NCI-H1105 (cell line): Measurements from ENCODE around the gene GRIK3.
A peak's percentile ranks its signal among the peaks of the same experiment; 100 is the strongest.

Experiments used
- DNase-seq: peaks from one replicate; lab custom pipeline; 2025; lab: John Stamatoyannopoulos, UW

Gene GRIK3

DNA sequence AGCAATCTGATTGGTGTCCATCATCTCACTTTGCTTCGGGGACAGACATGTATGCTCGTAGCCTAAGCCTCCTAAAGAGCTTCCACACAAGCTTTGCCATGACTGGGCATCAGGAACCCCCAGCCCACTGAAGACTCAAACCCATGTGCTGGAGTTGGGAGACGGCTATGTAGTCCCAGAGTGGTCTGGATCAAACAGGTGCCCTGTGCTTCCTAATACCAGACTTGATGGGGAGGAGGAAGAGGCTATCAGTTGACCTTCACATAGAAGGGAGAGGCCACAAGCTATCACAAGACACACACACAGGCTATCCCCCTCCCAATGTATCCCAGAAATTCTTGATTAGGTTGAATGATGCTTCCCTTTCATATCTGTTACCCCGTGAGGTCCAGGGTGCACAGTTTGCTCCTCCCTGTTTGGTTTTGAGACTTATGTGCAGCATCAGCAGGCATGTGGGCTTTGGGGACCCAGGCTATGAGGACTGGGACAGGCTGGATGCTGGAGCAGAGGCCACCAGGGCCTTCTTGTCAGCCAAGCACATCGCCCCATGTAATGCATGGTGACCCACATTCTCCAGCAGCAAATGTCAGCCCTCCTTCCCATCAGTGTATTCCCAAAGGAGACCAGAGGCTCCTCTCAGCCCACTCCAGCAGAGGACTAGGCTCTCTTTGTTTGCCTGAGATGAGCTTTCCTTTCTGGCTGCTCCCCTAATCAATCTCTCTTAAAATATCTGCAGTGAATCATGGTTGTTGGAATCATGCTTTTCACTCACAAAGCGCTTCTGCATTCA, 159.8 kb downstream of the GRIK3 start:
- DNase-seq: no peak

DNA sequence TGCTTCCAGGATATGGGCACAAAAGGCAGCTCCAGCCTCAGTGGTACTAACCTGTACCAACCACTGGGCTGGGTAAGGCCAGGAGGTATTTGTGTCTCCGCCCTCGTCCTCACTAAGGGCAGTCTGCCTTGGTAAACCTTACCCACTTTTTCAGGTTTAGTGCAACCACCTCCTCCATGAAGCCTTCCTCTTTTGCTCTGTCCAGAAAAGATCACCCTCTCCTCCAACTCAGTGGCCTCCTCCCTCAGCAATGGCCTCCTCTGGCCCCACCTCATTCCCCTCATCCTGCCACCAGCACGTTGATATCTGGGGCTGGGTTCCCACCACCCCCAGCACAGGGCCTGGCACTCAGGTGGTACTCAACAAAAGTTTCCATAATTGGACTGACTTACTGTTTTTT, 161.5 kb downstream of the GRIK3 start:
- DNase-seq: no peak

DNA sequence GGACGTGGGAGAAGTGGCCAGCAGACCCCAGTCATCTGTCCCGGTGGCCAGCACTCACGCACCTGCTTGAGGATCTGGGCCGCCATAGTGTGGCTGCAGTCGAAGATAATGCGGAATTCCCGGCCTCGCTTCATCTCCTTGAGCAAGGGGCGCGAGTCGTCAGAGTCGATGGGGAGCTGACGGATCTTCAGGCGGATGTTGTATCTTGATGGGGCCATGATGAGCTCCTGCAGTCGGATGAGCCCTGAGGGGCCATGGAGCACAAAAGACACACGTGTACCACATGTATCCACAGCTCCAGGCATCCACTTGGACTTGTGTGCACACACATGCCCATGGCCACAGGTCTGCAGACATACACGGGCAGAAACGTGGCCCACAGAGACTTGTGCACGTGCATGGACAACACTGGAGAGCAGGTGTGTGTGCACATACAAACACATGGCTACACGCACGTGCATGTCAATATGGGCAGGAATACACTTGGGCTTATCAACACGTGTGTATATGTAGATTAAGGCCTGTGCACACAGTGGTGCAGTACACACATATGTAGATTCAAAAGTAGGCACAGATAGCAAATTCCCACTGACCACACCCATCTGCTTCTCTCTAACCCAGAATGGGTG, 162.1 kb downstream of the GRIK3 start:
- no peak for DNase-seq

DNA sequence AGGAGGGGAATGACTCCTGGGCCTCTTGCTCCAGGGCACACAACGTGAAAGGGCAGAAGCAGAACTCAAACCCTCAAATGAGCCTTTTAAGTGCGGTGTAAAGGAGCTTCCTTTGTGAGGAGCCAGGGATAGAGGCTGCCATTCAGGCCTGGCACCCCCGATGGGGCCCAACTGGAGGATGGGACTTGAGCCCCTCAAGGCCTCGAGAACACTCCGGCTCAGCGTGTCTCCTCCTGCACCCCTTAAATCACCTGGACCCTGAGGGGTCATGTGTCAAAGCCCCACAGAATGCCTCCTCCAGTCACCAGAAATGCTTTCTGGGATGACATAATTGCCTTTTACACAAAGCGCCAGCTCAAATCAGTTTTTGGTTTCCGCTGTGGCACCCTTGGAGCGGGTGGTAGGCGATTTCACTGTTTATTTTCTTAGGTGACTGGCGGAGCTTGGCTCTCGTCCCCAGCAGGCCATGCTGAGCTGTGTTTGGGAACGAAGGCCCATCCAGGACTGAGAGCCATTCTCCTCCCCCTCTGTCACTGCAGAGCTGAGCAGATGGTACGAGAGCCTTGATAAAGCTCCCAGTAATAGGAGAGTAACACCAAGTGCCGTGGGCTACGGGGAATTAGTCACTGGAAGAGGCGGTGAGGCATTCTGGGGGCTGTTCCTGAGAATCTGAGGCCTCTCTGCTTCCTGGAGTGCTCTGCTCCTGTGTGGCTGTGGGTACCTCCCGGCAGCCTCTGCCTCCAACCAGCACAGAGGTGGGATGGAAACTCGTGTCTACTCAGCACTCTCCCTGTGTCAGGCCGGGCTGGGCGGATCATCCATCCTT, 163.0 kb downstream of the GRIK3 start:
- DNase-seq: no peak

DNA sequence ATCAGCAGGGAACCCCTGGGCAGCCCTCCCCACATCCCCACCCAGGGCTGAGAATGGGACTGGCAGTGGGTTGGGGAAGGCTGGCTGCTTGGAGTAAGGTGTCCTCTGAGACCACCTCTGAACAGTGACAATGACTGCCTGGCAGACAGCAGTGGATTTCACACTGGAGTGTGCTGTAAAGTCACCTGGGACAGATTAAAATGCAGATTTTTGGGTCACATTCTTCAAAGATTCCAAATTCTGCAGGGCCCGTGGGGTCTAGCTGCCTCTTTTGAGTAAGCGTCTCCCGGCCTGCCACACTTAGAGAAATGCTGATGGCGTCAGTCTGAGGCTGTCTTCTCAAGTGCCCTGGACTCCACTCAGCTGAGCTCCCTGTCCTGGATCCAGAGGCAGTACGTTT, 164.5 kb downstream of the GRIK3 start:
- DNase-seq: no peak

DNA sequence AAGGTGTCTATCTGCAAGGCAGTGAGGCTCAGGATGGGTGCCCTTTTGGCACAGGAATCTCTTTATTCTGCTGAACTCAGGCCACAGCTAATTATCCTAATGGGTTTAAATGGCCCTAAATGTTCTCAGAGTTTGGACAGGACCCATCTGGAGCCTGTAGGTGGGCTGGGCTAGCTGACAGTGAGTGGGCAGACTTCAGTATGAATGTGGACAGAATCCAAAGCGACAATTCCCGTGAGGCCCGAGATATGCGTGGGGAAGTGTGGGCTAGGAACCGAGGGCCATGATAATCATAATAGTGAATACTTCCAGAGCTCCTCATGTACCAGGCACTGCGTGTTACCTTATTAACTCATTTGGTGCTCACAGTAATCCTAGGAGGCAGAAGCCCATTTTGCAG, 165.3 kb downstream of the GRIK3 start:
- DNase-seq: no peak

DNA sequence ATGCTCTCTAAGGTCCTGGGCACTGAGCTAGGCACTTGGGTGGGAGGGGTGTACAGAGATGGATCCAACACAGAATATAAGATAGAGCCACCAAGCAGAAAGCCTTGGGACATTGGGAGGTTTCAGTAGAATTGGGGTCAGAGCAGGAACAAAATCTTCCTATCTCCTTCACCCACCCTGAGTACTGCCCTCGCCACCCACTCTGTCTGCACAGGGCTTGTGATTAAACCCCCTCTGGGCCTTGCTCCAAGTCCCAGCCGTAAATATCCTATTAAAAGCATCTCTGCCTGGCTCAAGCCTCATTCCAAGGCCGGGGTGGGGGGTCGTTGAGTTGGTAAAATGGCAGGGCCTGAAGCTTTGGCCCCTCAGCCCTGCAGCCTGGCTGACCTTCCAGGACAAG, 166.7 kb downstream of the GRIK3 start:
- no peak for DNase-seq

DNA sequence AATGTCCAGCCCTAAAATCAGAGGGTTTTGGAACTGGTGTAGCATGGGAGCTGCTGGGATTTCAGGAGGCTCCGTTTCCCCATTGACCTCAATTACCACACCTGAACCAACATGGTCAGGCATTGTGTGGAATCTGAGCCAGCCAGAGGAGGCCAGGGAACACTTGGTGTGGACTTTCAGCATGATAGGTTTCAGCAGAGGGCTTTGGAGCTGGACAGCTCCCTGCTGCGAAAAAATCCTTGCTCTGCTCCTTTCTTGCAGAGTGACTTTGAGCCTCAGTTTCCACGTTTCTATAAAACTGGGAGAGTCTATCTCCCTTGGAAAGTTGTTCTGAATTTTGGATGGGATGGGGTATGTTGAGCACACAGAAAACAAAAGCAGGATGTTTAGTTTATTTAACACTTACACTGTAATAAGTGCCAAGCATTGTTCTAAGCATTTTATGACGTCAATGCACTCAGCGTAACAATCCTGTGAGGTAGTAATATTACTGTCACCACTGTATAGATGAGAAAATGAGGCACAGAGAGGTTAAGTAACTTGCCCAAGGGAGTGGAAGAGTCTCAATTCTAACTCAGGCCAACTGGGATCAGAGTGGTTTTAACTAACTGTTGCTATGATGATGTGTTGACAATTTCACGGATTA, 168.0 kb downstream of the GRIK3 start:
- DNase-seq: no peak

DNA sequence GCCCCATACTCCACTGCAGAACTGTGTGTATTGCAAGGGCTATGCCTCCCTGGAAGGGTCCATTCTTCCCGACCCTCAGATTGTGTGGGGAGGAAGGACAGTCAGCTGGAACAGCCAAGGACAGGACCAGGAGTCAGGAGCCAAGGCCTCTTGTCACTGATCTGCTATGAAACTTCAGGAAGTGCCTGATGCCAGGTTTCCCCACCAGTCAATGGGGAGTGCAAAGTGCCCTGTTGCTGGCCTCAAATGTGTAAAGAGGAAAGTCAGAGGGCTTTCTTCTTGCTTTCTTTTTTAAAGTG, 168.8 kb downstream of the GRIK3 start:
- no peak for DNase-seq

DNA sequence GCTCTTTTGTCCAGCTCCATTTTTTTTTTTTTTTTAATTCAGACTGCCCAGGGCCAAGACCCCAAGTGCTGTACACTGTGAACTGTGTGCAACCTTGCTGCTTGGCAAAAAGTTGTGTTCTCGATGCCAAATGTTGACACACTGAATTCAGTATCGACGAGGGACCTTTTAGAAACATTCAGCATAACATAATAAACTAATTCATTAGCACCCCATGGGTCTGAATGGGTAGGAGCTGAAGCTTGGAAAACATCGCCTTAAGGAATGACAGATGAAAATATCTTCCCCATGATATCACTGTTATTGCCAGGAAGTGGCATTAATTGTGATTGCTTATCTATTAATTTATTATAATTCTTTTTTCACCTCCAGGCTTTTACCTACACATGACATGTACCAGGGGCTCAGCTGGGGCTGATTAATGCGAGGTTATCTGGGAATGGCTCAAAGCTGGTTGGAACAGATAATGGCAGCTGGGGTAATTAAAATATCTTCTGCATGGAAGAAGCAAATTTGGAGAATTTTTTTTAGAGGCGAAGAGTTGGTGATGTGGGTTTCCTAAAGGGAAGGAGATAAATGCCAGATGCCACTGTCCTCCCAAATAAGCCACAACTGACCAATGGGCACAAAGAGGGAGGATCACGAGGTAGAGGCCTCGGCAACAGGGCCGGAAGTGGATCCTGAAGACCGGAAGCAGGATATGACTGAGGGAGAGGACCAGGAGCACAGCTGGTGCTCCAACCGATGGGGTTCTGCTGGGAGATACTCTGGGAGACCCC, 169.3 kb downstream of the GRIK3 start:
- no peak for DNase-seq

DNA sequence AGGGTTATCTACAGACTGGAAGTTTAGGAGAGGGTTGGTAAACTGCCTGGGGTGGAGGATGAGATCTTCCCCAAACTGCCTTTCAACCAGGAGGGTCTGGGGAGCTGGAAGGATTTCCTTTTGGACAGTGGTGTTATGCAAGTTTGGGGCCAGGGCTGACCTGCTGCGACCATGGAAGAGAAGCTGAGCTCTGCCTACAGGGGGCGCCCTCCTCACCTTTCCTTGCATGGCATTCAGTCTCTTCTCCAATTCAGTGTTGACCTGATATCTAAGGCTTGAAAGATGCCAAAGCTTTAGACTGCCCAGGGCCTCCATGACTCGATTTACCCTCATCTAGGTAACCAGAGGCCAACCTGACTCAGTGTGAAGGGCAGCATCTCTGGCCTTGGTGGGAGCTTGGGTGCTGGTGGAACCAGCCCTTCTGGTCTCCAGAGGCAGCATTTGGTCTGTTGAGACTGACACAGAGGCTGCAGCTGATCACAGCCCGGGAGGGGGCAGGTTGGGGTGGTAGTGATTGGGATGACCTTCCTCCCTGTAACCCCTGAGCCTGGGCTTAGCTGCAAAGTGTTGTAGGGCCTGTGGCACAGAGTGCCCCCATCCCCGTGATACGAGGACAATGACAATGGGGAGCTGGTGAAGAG, 170.0 kb downstream of the GRIK3 start:
- DNase-seq: peak; percentile 17

DNA sequence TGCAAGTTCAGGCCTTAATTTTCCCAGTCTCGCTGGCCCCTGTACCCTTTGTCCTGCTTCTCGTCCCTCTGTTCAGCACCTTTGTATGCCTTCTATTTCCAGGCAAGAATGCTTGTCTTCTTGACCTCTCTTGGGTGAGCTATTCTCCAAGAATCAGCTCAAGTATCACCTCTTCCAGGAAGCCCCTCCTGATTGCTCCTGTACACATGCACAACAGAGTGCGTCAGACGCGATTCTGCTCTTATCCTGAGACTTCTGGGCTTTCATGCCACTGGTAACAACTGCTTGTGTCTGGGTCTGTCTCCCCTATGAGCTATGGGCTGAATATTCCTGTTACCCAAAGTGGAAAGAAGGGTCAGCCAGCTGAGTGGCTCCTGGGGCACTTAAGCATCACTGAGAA, 170.8 kb downstream of the GRIK3 start:
- no peak for DNase-seq

DNA sequence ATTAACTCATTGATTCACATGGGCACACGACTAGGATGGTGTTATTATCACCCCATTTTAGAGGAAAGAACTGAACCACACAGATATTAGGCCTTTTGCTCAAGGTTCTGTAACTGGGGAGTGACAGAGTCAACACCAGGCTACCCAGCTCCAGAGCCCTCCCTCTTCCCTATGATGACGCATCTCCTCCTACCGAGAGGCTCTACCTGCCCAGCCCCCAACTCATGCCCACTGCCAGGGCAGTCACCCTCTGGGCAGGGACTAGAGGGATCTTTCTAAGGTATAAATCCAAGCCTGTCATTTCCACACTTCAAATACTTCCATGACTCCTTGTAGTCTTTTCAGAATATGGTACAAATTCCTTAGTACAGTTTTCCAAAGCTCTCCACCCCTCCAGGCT, 171.3 kb downstream of the GRIK3 start:
- no peak for DNase-seq

DNA sequence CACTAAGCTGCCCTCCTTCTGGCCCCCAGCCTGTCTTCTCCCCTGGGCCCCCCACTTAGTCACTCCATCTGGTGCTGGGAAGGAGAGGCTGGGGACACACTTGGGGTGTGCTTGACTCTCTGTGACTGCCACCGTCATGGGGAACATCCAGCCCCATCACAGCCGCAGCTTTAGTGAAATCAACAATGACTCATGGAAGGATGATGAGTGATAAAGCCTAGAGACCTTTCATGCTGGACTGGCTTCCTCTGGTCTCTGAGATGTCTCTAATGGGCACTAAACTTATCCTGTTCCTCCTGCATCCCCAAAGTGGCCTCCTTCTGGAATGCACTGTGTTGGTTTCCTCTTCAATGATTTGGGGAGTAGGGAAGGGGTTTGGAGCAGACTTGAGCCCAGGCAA, 172.9 kb downstream of the GRIK3 start:
- no peak for DNase-seq

DNA sequence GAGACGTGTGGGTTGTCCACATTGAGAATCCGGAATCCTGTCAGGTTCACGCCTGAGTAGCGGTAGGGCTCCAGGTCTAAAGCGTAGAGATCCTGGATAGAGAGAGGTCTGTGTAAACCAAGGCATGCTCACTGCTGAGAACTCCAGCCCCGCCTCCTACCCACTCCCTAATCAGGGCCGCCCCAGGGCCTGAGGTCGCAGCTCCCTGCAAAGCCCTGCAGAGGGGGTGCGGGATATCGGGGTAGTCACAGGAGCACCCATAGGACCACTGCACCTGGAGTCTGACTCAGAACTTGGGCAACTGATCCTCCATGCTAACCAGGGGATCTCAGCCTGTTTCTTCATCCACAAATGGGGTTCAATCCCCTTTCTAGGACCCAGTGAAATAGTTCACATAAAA, 174.4 kb downstream of the GRIK3 start:
- DNase-seq: no peak

DNA sequence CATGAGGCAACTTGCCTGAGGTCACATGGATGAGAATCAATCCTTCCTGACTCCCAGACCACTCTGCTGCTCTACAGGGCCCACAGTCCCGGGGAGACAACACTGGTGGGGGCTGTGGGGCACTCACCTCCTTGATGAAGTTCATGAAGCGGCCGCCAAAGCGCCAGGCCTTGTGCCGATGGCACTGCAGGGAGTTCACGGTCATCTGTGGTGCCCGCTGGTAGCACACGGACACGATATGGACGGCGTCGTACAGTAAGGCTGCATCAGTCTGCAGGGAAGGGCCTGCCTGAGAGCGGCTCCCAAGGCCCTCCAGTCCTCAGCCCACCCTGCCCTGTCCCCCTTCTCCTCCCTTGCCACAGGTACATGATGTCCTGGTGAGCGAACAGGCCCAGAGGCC, 175.3 kb downstream of the GRIK3 start:
- no peak for DNase-seq

DNA sequence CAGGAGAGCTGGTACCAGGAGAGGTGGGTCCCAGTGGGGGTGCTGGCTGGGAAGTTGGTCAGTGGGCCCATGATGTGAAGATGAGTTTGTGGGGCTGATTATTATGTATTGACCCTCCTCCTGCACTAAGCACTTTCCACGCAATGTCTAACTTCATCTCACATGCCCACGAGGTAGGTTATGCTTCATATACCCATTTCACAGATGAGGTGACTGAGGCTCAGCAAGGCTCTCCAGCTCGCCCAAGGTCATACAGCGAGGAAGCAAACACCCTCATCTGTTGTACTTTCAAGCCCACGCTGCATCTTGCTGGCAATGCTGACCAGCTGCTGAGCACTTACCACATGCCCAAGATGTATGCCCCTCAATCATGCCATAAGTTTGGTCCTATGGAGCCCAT, 175.8 kb downstream of the GRIK3 start:
- DNase-seq: no peak

DNA sequence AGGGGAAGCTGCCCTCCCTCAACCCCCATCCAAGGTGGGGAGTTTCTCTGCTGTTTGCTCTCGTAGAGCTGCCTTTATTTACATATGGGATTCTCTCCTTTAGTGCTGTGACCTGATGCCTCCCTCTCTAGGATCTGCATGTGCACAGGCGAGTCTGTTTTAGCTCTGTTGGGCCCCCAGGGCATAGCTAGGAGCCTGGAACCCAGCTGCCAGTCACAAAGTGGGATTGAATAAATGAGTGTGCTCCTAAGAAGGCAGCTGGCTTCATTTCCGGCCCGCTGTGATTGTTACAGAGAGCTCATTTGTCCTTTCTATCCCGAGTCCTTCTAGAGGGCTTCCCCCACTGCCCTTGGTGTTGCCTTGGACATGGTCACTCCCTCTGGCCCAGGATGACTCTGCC, 176.6 kb downstream of the GRIK3 start:
- no peak for DNase-seq

DNA sequence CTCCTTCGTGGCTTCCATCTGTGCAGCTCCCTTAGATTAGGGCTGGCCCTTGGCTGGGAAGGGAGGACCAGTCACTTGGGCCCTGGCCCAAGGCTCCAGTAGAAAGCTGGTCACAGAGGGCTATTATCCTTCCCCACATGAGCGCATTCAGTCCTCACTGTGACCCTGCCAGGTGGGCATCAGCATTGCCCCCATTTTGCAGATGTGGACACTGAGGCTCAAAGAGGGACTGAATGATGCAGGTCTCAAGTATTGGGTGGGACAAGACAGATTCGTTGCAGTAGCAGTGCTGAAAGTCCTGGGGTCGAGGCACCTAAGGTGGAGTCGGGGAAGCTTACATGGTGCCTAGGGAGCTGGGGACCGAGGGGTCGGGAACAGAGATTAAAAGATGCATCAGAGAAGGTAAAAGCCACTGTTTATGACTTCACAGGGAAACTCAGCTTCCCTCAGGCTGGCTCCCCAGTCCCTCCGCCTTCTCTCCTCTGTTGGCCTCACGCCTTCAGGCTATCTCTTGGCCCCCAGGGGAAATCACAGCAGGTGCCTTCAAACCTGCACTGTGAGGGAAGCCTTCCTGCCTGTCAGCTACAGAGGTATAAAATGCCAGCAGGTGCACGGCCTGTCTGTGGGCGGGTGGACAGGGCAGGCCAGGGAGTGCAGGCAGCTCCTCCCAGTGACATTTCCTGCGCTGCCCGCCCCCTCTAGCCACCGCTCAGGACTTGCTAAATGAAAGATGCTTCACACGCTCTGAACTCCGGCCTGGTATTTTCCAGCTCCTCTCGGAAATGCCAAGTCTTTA, 178.4 kb downstream of the GRIK3 start:
- no peak for DNase-seq

DNA sequence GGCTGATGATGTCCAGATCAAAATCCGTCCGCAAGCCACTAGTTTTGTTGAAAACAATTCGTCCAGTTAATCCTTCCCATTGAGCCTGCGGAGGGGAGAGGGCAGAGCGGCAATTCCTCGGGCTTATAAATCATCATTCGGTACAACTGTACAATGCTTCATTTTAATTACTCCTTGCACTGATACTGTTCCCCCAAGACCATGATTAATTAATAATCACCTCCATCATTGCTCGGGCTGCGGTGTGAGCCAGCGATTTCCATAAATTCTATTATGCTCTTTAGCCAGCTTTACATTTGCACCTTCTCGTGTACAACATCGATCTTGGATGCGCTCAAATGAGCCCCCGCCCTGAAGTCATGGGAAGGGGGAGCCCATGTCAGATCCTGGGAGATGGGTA, 180.7 kb downstream of the GRIK3 start:
- DNase-seq: no peak

DNA sequence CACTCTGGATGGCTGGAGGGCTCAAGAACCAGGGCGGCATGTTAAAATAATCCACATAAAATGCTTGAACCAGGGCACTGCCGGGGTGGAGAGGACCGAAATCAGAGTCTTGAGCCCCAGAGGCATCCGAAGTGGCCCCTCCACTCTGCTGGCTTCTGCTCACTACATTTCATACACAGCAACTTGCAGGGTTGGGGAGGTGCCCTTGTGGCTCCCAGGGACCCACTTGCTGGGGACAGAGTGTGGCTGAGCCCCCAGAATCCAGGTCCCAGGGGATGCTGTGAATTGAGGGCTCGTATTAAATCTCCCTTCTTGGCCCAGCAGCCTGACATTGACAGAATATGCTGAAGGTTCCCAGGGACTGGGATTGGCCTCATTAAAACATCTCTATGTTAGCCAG, 181.7 kb downstream of the GRIK3 start:
- DNase-seq: no peak
